Dermis microvascular lymphatic vessel endothelial cell (primary cell): ENCODE data around the gene BTC. TPM values are rescaled to one million over a fixed set of nuclear protein-coding genes. Genes with fewer than 3 reads are reported as not detected.
A peak's percentile ranks its signal among the peaks of the same experiment; 100 is the strongest.
"Not testable (repeated sequence)": the region's sequence is repeated elsewhere in the genome, so short reads cannot be mapped to it uniquely, and the experiment has no call there.

ENCODE experiments used
- DNase-seq, 2 donors: peaks; one replicate each; pipeline versions ENCODE4 v3.0.0 to v3.0.0-alpha.2; 2010; ENCODE audit warnings: low read depth in 2 of 2
- total RNA-seq: library from RNA; depleted of rRNA; stranded (reverse); fragments of >200 nt; gene quantifications from 2 replicates; pipeline ENCODE4 v1.2.1, GENCODE V29; 2014

Gene BTC
- total RNA-seq = not detected in 2 replicates

DNA sequence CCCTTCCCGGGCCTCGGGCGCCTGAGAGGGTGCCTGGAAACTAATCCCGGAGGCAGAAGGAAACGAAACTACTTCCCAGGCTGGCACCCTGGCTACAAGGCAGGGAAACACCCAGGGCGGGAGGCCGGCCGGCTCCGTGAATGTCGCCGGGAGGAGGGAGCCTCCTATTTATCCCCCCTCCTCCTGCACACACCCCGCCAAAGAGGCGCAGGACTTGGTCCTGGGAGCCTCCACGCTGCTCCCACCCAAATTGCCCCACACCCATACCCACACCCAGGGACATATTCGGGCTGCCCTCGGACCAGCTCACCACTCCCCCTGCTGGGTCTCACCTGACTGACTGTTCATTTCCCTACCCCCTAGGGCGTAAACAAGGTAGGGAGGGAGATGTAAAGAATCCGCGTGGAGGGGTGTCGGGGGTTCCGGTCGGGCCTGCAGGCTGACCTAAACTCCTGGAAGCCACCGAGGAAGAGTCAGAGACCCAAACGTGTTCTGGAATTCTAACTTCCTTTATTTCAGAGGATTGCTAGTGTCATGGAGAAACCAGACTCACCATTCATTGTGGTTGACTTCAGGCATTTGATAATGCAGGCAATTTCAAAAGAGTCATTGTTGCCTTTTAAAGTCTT lies at the start of gene BTC:
Gene BTC (minus strand): TSS at position 142 of the 629 bp plus-strand sequence. CDS start 198 bp downstream, outside the sequence.
- no peak for DNase-seq

GRCh38 chr4:74840936-74841509 lies 46.7 kb upstream of the BTC start:
- no peak for DNase-seq

- DNase-seq = no peak
Observed at GRCh38 chr4:74838746-74839370, 44.5 kb upstream of the BTC start.

DNA sequence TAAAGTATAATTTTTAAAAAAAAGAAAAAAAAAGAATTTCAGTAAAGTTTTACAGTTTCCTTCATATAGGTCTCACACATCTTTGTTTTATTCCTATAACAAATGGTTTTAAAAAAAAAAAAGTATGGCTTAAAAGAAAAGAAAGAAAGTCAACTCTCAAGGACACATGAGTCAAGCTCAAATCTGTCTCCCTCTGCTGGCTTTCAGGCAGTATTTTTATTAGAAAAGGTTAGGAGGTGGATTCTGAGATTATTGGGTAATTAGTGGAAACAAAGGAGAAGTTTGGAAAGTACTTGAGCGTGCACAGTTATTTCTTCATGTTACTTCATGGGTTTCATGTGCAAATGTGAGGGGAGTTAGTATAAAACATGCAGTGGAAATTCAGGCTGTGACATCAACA lies 36.6 kb upstream of the BTC start:
- no peak for DNase-seq

- no peak for DNase-seq
Observed at GRCh38 chr4:74823194-74823593, 28.9 kb upstream of the BTC start.

DNA sequence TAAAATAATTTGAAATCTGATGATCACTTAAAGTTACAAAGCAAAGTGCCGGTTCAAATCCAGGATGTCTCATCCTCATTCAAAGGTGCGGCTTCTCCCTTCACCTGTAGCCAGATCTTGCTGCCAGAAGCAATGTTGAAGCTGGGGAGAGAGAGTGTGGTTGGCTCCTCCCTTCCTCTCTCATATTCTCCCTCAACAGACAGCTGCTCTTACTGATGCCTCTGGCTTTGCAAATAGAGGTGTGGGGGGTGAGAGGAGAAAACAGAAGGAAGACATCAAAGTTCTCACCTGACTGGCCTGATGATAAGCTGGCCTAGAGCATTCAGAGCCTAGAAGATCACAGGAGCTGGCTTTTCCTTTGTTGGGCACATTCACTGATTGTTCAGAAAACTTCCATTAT lies 28.3 kb upstream of the BTC start:
- no peak for DNase-seq

DNA sequence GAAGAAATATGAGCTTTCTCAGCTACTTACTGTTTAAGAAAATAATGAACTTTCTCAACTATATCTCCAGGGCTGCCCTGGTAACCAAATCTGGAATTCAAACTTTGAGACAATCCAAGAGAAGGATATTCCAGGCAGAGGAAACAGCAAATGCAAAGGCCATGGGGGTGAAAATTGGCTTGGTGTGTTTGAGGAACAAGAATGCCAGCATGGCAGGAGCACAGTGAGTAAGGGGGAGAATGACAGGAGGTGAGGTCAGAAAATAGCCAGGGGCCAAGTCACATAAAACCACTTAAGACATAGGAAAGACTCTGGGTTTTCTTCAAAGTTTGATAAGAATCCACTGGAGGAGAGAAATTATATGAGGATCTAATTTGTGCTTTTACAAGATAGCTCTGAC lies 27.2 kb upstream of the BTC start:
- no peak for DNase-seq

DNA sequence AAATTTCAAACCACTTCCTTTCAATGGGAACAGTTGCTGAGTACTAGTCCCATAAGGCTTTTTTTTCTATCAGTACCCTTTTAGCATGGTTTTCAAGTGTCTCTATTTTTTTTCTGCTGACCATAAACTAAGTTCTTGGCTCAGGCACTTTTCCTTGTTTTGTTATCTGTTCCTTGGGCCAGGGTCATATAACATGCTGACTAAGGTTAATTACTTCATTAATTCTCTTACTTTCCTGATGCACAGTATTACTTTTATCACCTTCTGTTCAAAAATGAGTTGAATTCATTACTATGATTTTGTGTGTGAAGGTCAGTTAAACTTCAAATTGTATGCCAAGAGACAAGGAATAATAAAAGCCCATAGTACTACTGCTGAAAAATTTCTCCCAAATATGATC lies 19.7 kb upstream of the BTC start:
- no peak for DNase-seq

- not testable (repeated sequence) for DNase-seq
Observed at GRCh38 chr4:74812056-74812455, 17.7 kb upstream of the BTC start.

DNA sequence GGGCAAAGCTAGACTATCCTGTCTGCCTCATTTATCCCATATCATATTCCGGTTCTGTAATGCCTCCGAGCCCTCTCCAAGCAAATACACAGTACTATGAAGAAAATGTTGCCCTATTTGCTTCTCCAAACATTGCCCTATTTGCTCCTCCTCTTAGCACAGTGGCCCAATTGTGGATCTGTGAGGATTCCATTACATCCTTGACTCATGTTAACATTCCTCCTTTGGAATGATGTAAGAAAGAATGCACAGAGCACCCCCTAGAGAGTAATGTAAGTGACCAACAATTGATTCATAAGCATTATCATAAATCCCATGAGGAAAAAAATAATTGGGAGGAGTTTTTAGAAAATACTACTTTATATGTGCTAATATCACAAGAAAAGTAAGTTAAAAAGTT lies 11.3 kb upstream of the BTC start:
- DNase-seq = no peak

- no peak for DNase-seq
Observed at GRCh38 chr4:74800310-74800709, 6.0 kb upstream of the BTC start.

GRCh38 chr4:74796631-74797030 lies 2.3 kb upstream of the BTC start:
- no peak for DNase-seq

- peak in 1 of 2 donors; percentile 12 for DNase-seq
Observed at GRCh38 chr4:74793757-74794381, 454 bp downstream of the BTC start.

DNA sequence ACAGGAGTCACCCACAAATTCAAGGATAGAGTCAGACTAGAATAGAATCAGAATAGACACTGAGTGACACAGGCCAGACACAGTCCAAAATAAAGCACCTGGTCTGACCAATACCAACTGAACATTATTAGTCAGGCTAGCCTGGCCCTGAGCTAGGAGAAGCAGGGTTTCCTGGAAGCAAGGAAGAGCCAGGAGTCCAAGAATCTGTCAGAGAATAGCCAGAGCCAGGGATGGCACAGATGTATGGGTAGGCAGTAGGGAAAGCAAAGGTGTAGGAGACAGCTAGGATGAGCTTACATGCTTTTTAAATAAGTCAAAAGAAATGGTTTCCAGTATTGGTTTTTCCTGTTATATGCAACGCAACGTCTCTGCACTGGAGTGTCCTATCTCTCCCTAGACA lies 3.7 kb downstream of the BTC start:
- DNase-seq = no peak

GRCh38 chr4:74789518-74789917 lies 4.8 kb downstream of the BTC start:
- DNase-seq = no peak

GRCh38 chr4:74777531-74777930 lies 16.8 kb downstream of the BTC start:
- DNase-seq = no peak

DNA sequence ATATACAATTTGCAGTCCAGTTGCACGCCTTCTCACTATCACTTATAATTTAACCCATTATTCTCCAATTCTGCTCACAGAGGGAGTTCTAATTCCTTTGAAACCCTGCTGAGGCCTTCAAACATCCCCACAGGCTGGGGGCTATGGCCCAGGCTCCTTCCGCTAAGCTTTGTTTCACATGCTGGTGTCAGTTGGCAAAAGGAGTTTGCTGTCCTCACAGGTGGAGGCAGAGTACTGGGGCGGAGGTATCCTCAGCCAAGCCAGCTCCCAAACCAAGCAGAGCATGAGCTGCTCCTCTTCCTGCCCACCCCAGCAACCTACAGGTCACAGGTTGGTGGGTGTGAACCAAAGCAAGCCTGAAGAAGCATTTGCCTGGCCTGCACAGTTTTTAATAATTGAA lies 21.5 kb downstream of the BTC start:
- DNase-seq = no peak

DNA sequence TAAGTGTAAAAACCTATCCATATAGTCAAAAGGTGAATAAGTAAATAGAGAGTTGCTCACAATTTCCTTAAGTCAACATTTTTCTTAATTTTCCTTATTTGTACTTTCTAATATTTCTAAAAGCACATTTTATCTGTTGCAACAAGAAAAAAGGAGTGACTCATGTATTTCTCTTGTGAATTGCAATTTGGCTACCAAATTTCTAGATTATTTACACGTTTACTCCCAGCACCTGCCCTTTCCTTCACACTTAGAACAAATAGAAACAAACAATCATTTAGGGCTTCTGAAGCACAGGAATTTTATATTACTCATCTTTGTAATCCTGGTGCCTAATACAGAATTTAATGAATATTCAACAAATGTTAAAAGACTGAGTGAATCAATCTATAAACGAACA lies 22.2 kb downstream of the BTC start:
- DNase-seq = no peak

GRCh38 chr4:74770226-74770910 lies 24.0 kb downstream of the BTC start:
- no peak for DNase-seq

- peak in 1 of 2 donors; percentile 58 for DNase-seq
Observed at GRCh38 chr4:74768857-74769525, 25.3 kb downstream of the BTC start.

- no peak for DNase-seq
Observed at GRCh38 chr4:74764119-74764518, 30.2 kb downstream of the BTC start.
